ENCODE results near the gene DRICH1. TPM values are rescaled to one million over a fixed set of nuclear protein-coding genes. Genes with fewer than 3 reads are reported as not detected.

Gene DRICH1
- total RNA-seq, 4 donors from 2014 or later, result 1.4 TPM; not detected in 3

GRCh38 chr22:23569291-23569690 is 62.8 kb downstream of the DRICH1 start:
- H3K4me3 ChIP-seq, result no peak overlapping the region
- no peak overlapping the region for H3K27ac ChIP-seq
- H3K27me3 ChIP-seq, result no peaks in the 10 kb centered on the region
- H3K9me3 ChIP-seq, result no peaks in the 10 kb centered on the region
- intact Hi-C loops (cut with DNase I; ENCODE audit: low total_unique reads), result no loop called here
- no peak for DNase-seq
- TF ChIP-seq, protein P1, sequence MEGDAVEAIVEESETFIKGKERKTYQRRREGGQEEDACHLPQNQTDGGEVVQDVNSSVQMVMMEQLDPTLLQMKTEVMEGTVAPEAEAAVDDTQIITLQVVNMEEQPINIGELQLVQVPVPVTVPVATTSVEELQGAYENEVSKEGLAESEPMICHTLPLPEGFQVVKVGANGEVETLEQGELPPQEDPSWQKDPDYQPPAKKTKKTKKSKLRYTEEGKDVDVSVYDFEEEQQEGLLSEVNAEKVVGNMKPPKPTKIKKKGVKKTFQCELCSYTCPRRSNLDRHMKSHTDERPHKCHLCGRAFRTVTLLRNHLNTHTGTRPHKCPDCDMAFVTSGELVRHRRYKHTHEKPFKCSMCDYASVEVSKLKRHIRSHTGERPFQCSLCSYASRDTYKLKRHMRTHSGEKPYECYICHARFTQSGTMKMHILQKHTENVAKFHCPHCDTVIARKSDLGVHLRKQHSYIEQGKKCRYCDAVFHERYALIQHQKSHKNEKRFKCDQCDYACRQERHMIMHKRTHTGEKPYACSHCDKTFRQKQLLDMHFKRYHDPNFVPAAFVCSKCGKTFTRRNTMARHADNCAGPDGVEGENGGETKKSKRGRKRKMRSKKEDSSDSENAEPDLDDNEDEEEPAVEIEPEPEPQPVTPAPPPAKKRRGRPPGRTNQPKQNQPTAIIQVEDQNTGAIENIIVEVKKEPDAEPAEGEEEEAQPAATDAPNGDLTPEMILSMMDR (IDR thresholded peaks at IDR 0.05), result no peak
- no peak for TF ChIP-seq POLR2A (IDR thresholded peaks at IDR 0.05)
- H3K36me3 ChIP-seq, result no peaks in the 10 kb centered on the region
- H3K4me1 ChIP-seq, result peaks cover 0 to 7% of the 10 kb centered on the region in 2 donors

DNA sequence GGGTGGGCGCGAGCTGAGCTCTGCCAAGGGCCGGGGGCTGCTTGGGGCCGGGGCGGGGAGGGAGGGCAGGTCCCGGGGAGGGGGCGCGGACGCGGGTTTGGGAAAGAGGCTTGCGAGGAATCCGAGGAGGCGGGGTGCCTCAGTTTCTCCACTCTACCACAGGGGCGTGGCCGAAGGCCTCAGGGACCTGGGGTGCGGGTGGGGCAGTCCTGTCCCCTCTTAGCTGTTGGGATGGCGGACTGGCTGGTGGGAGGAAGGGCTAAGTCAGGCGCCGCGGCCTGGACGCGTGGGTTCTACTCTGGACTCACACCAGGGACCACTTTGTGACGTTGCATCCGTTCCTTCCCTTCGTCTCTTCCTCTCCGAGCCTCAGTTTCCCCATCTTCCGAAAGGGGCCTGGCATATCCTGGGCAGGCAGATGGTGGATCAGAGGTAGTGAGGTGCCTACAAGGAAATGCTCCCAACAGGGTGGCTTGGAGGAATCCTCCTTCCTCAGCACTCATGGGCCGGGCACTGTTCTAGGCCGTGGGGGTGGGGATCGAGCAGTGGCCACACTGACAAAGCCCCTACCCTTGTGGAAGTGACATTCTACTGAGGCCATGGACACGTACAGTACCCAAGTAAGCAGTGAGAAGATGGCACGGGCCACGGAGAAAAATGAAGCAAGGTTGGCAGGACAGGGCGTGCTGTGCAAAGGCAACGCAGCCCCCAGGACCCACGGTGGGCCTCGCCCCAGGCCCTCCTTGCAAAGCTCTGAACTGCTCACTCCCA is 65.2 kb downstream of the DRICH1 start:
- Histone ChIP-seq H3K27ac (no peak overlapping the region), H3K36me3 (no peaks in the 10 kb centered on the region), H3K27me3 (no peaks in the 10 kb centered on the region), H3K9me3 (no peaks in the 10 kb centered on the region), H3K4me3 (peak overlapping the region in 1 of 2 donors; percentile 33), H3K4me1 (peaks cover 0 to 7% of the 10 kb centered on the region in 2 donors)
- DNase-seq, result no peak
- intact Hi-C loops (cut with DNase I; ENCODE audit: low total_unique reads), result no loop called here
- no peak for TF ChIP-seq POLR2A (IDR thresholded peaks at IDR 0.05)
- TF ChIP-seq, protein P1 (IDR thresholded peaks at IDR 0.05), result no peak

DNA sequence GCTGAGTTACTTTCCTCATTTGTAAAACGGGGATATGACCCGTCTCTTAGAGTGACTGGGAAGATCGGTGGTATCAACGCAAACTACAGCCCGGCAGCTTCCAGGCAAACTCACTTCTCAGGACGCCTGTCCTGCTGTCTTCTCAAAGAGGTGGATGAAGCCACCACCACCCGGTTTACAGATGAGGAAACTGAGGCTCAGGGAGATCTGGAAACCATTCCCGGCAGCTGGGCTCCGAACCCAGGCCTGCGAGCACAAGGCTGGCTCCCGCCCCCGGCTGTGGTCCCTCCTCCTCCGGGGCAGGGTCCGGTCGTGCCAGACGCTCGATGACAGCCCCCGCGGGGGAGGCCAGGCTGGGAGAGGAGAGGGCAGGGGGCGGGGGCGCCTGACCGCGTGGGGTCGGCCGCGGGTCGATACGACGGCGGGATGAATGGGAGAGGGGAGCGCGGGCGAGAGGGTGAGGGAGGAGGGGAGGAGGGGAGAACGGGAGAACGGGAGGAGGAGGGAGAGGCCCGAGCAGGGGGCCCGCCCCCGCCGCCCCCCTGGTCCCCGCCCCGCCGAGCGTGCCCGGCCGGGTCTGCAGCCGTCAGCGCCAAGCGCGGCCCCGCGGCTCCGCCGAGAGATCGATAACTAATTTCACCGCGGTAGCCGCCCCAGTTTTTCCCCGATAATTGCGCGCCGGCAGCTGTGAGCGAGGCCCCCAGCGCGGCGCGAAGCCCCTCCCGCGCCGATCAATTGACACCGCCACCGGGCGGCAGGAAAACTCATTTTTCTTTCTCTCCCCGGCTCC is 66.0 kb downstream of the DRICH1 start:
- intact Hi-C loops (cut with DNase I; ENCODE audit: low total_unique reads), result no loop called here
- no peak overlapping the region for H3K27ac ChIP-seq
- no peaks in the 10 kb centered on the region for H3K27me3 ChIP-seq
- no peaks in the 10 kb centered on the region for H3K36me3 ChIP-seq
- peaks cover 0 to 7% of the 10 kb centered on the region in 2 donors for H3K4me1 ChIP-seq
- DNase-seq, result no peak
- H3K9me3 ChIP-seq, result no peaks in the 10 kb centered on the region
- peak overlapping the region; percentile 9 to 33 for H3K4me3 ChIP-seq
- TF ChIP-seq, protein P1 (IDR thresholded peaks at IDR 0.05), result no peak
- no peak for TF ChIP-seq POLR2A (IDR thresholded peaks at IDR 0.05)

- intact Hi-C loops (cut with DNase I; ENCODE audit: low total_unique reads), result no loop called here
- Histone ChIP-seq H3K36me3 (no peaks in the 10 kb centered on the region), H3K4me3 (no peak overlapping the region), H3K27me3 (no peaks in the 10 kb centered on the region), H3K27ac (no peak overlapping the region), H3K4me1 (peaks cover 0 to 7% of the 10 kb centered on the region in 2 donors), H3K9me3 (no peaks in the 10 kb centered on the region)
- TF ChIP-seq, protein P1 (IDR thresholded peaks at IDR 0.05), result no peak
- TF ChIP-seq POLR2A (IDR thresholded peaks at IDR 0.05), result no peak
- DNase-seq, result no peak
Observed at GRCh38 chr22:23565305-23565914, 66.7 kb downstream of the DRICH1 start.

Data from uterus (tissue), 4 donors.